Smooth muscle cell of bladder (primary cell): Measurements from ENCODE around the gene NELFCD. TPM values are rescaled to one million over a fixed set of nuclear protein-coding genes. Genes with fewer than 3 reads are reported as not detected.

Source experiments
- total RNA-seq: library from RNA; depleted of rRNA; stranded (reverse); fragments of >200 nt; gene quantifications from 2 replicates; pipeline ENCODE4 v1.2.3, GENCODE V29; 2014

Gene NELFCD
- 44.7 and 49.2 TPM in 2 replicates for total RNA-seq

GRCh38 chr20:58980711-58981627, at the start of gene NELFCD:
NELFCD (plus strand) TSS chr20:58981256; CDS start chr20:58981310, 54 bp downstream.

GRCh38 chr20:59006864-59007664, 26.0 kb downstream of the NELFCD start, which contains the start of gene CTSZ:
CTSZ (minus strand) TSS chr20:59007254; CDS start chr20:59007128, 126 bp downstream.

GRCh38 chr20:59019217-59019616, 38.2 kb downstream of the NELFCD start, which contains the start of gene TUBB1:
TUBB1 (plus strand) TSS chr20:59019429; CDS start chr20:59019523, 94 bp downstream.

GRCh38 chr20:59032023-59032712, 51.1 kb downstream of the NELFCD start, which contains the start of gene ATP5F1E:
ATP5F1E (minus strand) TSS chr20:59032335; CDS start chr20:59032251, 84 bp downstream.

GRCh38 chr20:59042151-59042795, 61.2 kb downstream of the NELFCD start, which contains the start of gene PRELID3B:
PRELID3B (minus strand) TSS chr20:59042786; CDS start chr20:59042730, 56 bp downstream.

Other genes starting within 250 kb of the NELFCD start
- gene GNAS-AS1, start 130.4 kb upstream of the NELFCD start, total RNA-seq, result 0.71 and 1.2 TPM in 2 replicates
- gene GNAS, start 128.5 kb upstream of the NELFCD start, total RNA-seq, result 386 and 451 TPM in 2 replicates
- gene CTSZ, start 26.0 kb downstream of the NELFCD start, total RNA-seq, result 144 and 195 TPM in 2 replicates
- under 0.01 TPM in 1 of 2 replicates, not detected in the other for gene TUBB1, start 38.2 kb downstream of the NELFCD start, total RNA-seq
- gene ATP5F1E, start 51.1 kb downstream of the NELFCD start, total RNA-seq, result 31.0 and 36.1 TPM in 2 replicates
- gene PRELID3B, start 61.5 kb downstream of the NELFCD start, total RNA-seq, result 85.8 and 86.5 TPM in 2 replicates
- not detected in 2 replicates for gene ZNF831, start 182.6 kb downstream of the NELFCD start, total RNA-seq